CD8-positive, alpha-beta memory T cell (primary cell): ENCODE measurements around the gene KRTAP9-1. TPM values are rescaled to one million over a fixed set of nuclear protein-coding genes. Genes with fewer than 3 reads are reported as not detected.

Experiments used
- polyA plus RNA-seq: library from polyadenylated mRNA; unstranded; fragments of 300-500 nt; fragmentation: Illumina TruSeq; gene quantifications from one replicate; pipeline ENCODE4 v1.2.3, GENCODE V29; 2021
- total RNA-seq, 2 experiments: library from RNA; stranded (reverse); gene quantifications; one replicate each; pipeline ENCODE4 v1.2.3, GENCODE V29; 2021

Gene KRTAP9-1
- total and polyA plus RNA-seq, 3 experiments from 2014 or later = not detected

Other genes starting within 250 kb of the KRTAP9-1 start
Only the 30 nearest of the 40 such genes appear.
- not detected for gene KRTAP1-4, start 159.7 kb upstream of the KRTAP9-1 start, total RNA-seq
- gene KRTAP1-4, start 159.7 kb upstream of the KRTAP9-1 start, polyA plus RNA-seq = not detected
- not detected for gene KRTAP1-3, start 155.0 kb upstream of the KRTAP9-1 start, total RNA-seq
- gene KRTAP1-3, start 155.0 kb upstream of the KRTAP9-1 start, polyA plus RNA-seq = not detected
- not detected for gene KRTAP1-1, start 148.4 kb upstream of the KRTAP9-1 start, total RNA-seq
- gene KRTAP1-1, start 148.4 kb upstream of the KRTAP9-1 start, polyA plus RNA-seq = not detected
- gene KRTAP2-1, start 142.6 kb upstream of the KRTAP9-1 start, total RNA-seq = not detected
- not detected for gene KRTAP2-1, start 142.6 kb upstream of the KRTAP9-1 start, polyA plus RNA-seq
- gene KRTAP2-2, start 134.7 kb upstream of the KRTAP9-1 start, total RNA-seq = not detected
- gene KRTAP2-2, start 134.7 kb upstream of the KRTAP9-1 start, polyA plus RNA-seq = not detected
- not detected for gene KRTAP2-3, start 129.8 kb upstream of the KRTAP9-1 start, total RNA-seq
- gene KRTAP2-3, start 129.8 kb upstream of the KRTAP9-1 start, polyA plus RNA-seq = not detected
- not detected for gene KRTAP2-4, start 124.0 kb upstream of the KRTAP9-1 start, total RNA-seq
- gene KRTAP2-4, start 124.0 kb upstream of the KRTAP9-1 start, polyA plus RNA-seq = not detected
- not detected for gene KRTAP4-7, start 105.7 kb upstream of the KRTAP9-1 start, total RNA-seq
- gene KRTAP4-7, start 105.7 kb upstream of the KRTAP9-1 start, polyA plus RNA-seq = not detected
- not detected for gene KRTAP4-8, start 91.7 kb upstream of the KRTAP9-1 start, total RNA-seq
- gene KRTAP4-8, start 91.7 kb upstream of the KRTAP9-1 start, polyA plus RNA-seq = not detected
- not detected for gene KRTAP4-16, start 87.7 kb upstream of the KRTAP9-1 start, total RNA-seq
- not detected for gene KRTAP4-16, start 87.7 kb upstream of the KRTAP9-1 start, polyA plus RNA-seq
- not detected for gene KRTAP4-9, start 84.5 kb upstream of the KRTAP9-1 start, total RNA-seq
- not detected for gene KRTAP4-9, start 84.5 kb upstream of the KRTAP9-1 start, polyA plus RNA-seq
- not detected for gene KRTAP4-11, start 71.5 kb upstream of the KRTAP9-1 start, total RNA-seq
- not detected for gene KRTAP4-11, start 71.5 kb upstream of the KRTAP9-1 start, polyA plus RNA-seq
- not detected for gene KRTAP4-12, start 65.7 kb upstream of the KRTAP9-1 start, total RNA-seq
- not detected for gene KRTAP4-12, start 65.7 kb upstream of the KRTAP9-1 start, polyA plus RNA-seq
- not detected for gene KRTAP4-6, start 49.3 kb upstream of the KRTAP9-1 start, total RNA-seq
- gene KRTAP4-6, start 49.3 kb upstream of the KRTAP9-1 start, polyA plus RNA-seq = 0.35 TPM
- not detected for gene KRTAP4-5, start 40.1 kb upstream of the KRTAP9-1 start, total RNA-seq
- gene KRTAP4-5, start 40.1 kb upstream of the KRTAP9-1 start, polyA plus RNA-seq = not detected
- not detected for gene KRTAP4-4, start 29.1 kb upstream of the KRTAP9-1 start, total RNA-seq
- gene KRTAP4-4, start 29.1 kb upstream of the KRTAP9-1 start, polyA plus RNA-seq = not detected
- not detected for gene KRTAP4-3, start 21.7 kb upstream of the KRTAP9-1 start, total RNA-seq
- not detected for gene KRTAP4-3, start 21.7 kb upstream of the KRTAP9-1 start, polyA plus RNA-seq
- gene KRTAP4-2, start 11.7 kb upstream of the KRTAP9-1 start, total RNA-seq = not detected
- gene KRTAP4-2, start 11.7 kb upstream of the KRTAP9-1 start, polyA plus RNA-seq = not detected
- not detected for gene KRTAP4-1, start 5.0 kb upstream of the KRTAP9-1 start, total RNA-seq
- not detected for gene KRTAP4-1, start 5.0 kb upstream of the KRTAP9-1 start, polyA plus RNA-seq
- not detected for gene KRTAP9-2, start 36.8 kb downstream of the KRTAP9-1 start, total RNA-seq
- gene KRTAP9-2, start 36.8 kb downstream of the KRTAP9-1 start, polyA plus RNA-seq = not detected
- gene KRTAP9-3, start 42.6 kb downstream of the KRTAP9-1 start, total RNA-seq = not detected
- not detected for gene KRTAP9-3, start 42.6 kb downstream of the KRTAP9-1 start, polyA plus RNA-seq
- not detected for gene KRTAP9-8, start 48.1 kb downstream of the KRTAP9-1 start, total RNA-seq
- not detected for gene KRTAP9-8, start 48.1 kb downstream of the KRTAP9-1 start, polyA plus RNA-seq
- gene KRTAP9-4, start 59.8 kb downstream of the KRTAP9-1 start, total RNA-seq = not detected
- not detected for gene KRTAP9-4, start 59.8 kb downstream of the KRTAP9-1 start, polyA plus RNA-seq
- gene KRTAP9-9, start 65.5 kb downstream of the KRTAP9-1 start, total RNA-seq = not detected
- gene KRTAP9-9, start 65.5 kb downstream of the KRTAP9-1 start, polyA plus RNA-seq = not detected
- gene KRTAP9-6, start 75.5 kb downstream of the KRTAP9-1 start, total RNA-seq = not detected
- not detected for gene KRTAP9-6, start 75.5 kb downstream of the KRTAP9-1 start, polyA plus RNA-seq
- not detected for gene KRTAP9-7, start 85.8 kb downstream of the KRTAP9-1 start, total RNA-seq
- gene KRTAP9-7, start 85.8 kb downstream of the KRTAP9-1 start, polyA plus RNA-seq = not detected
- gene KRTAP29-1, start 113.0 kb downstream of the KRTAP9-1 start, total RNA-seq = not detected
- gene KRTAP29-1, start 113.0 kb downstream of the KRTAP9-1 start, polyA plus RNA-seq = 0.22 TPM
- not detected for gene KRTAP16-1, start 119.4 kb downstream of the KRTAP9-1 start, total RNA-seq
- 0.58 TPM for gene KRTAP16-1, start 119.4 kb downstream of the KRTAP9-1 start, polyA plus RNA-seq
- not detected for gene KRTAP17-1, start 125.8 kb downstream of the KRTAP9-1 start, total RNA-seq
- not detected for gene KRTAP17-1, start 125.8 kb downstream of the KRTAP9-1 start, polyA plus RNA-seq
- not detected for gene KRT33A, start 160.9 kb downstream of the KRTAP9-1 start, total RNA-seq
- gene KRT33A, start 160.9 kb downstream of the KRTAP9-1 start, polyA plus RNA-seq = not detected